Upper lobe of left lung (tissue), 4 donors: ENCODE measurements around the gene TMED6.

Source experiments
- CTCF ChIP-seq, 6 experiments: fragments of 450-650 bp in 4 of 6; fragments of 200-600 bp in 2 of 6; sonication (generic) in 2 of 6; IDR thresholded peaks; one replicate each; pipeline ENCODE4 v1.5.1; 2016 to 2019; ENCODE audit warnings: antibody characterized with exemption in 6 of 6
- EP300 ChIP-seq, 4 donors: sonication (generic); formaldehyde crosslinking; IDR thresholded peaks; one replicate each; pipeline ENCODE4 v1.5.1; 2017; ENCODE audit warnings: antibody characterized with exemption in 4 of 4, control low read depth in 2 of 4
- POLR2A ChIP-seq, 4 donors: fragments of 450-650 bp; IDR thresholded peaks; one replicate each; pipeline ENCODE4 v1.5.1; 2016 to 2017; ENCODE audit warnings: antibody characterized with exemption in 4 of 4, mild to moderate bottlenecking in 2 of 4
- POLR2AphosphoS5 ChIP-seq, 2 donors: sonication (generic); formaldehyde crosslinking; IDR thresholded peaks; one replicate each; pipeline ENCODE4 v1.5.1; 2017; ENCODE audit warnings: antibody characterized with exemption in 2 of 2

GRCh38 chr16:69309316-69309715 lies 42.3 kb downstream of the TMED6 start:
- TF ChIP-seq POLR2A (IDR thresholded peaks at IDR 0.05) (no peak), EP300 (IDR thresholded peaks at IDR 0.05) (no peak), CTCF (IDR thresholded peaks at IDR 0.05) (no peak), POLR2AphosphoS5 (IDR thresholded peaks at IDR 0.05) (no peak)
